HG03097 (cell line): ENCODE data around the gene OSTC.
A peak's percentile ranks its signal among the peaks of the same experiment; 100 is the strongest.

ENCODE experiments used
- ATAC-seq: cut with Tn5 transposase; IDR thresholded peaks from one replicate; pipeline ENCODE4 v1.9.1; 2021; ENCODE audit not compliant: unreplicated experiment, low FRiP score

Gene OSTC

GRCh38 chr4:108644237-108644636 is 6.2 kb upstream of the OSTC start:
- ATAC-seq, result no peak

GRCh38 chr4:108646706-108647105 is 3.7 kb upstream of the OSTC start:
- ATAC-seq, result no peak

GRCh38 chr4:108649863-108650211 is 562 bp upstream of the OSTC start:
- peak; percentile 16 for ATAC-seq

GRCh38 chr4:108651014-108651791 is 804 bp downstream of the OSTC start:
- ATAC-seq, result no peak

GRCh38 chr4:108662629-108663028 is 12.2 kb downstream of the OSTC start:
- no peak for ATAC-seq

- no peak for ATAC-seq
Measured at GRCh38 chr4:108674356-108674977, 24.1 kb downstream of the OSTC start.

GRCh38 chr4:108681321-108681809 is 31.0 kb downstream of the OSTC start:
- ATAC-seq, result no peak

- no peak for ATAC-seq
Measured at GRCh38 chr4:108683479-108683878, 33.1 kb downstream of the OSTC start.

- no peak for ATAC-seq
Measured at GRCh38 chr4:108685036-108685686, 34.8 kb downstream of the OSTC start.

GRCh38 chr4:108690738-108691137 is 40.3 kb downstream of the OSTC start:
- no peak for ATAC-seq

- no peak for ATAC-seq
Measured at GRCh38 chr4:108693211-108693610, 42.8 kb downstream of the OSTC start.

GRCh38 chr4:108693819-108694218 is 43.4 kb downstream of the OSTC start:
- no peak for ATAC-seq

- no peak for ATAC-seq
Measured at GRCh38 chr4:108694423-108694822, 44.0 kb downstream of the OSTC start.

- no peak for ATAC-seq
Measured at GRCh38 chr4:108695062-108695461, 44.7 kb downstream of the OSTC start.

GRCh38 chr4:108696160-108696559 is 45.8 kb downstream of the OSTC start:
- no peak for ATAC-seq

- no peak for ATAC-seq
Measured at GRCh38 chr4:108700081-108700757, 49.8 kb downstream of the OSTC start.

GRCh38 chr4:108702960-108703359 is 52.6 kb downstream of the OSTC start:
- ATAC-seq, result no peak

GRCh38 chr4:108703370-108703769 is 53.0 kb downstream of the OSTC start:
- ATAC-seq, result no peak

- ATAC-seq, result no peak
Measured at GRCh38 chr4:108703966-108704365, 53.6 kb downstream of the OSTC start.

- no peak for ATAC-seq
Measured at GRCh38 chr4:108706289-108706688, 55.9 kb downstream of the OSTC start.

GRCh38 chr4:108709234-108709633 is 58.8 kb downstream of the OSTC start:
- ATAC-seq, result no peak
